Liver (tissue), 9 donors: ENCODE data around the gene GNAT2. TPM values are rescaled to one million over a fixed set of nuclear protein-coding genes. Genes with fewer than 3 reads are reported as not detected.

Experiments used
- DNase-seq: peaks from one replicate; pipeline ENCODE4 v3.0.0-alpha.2; 2017; ENCODE audit warnings: low spot score
- H3K27ac ChIP-seq, 2 donors: one replicate each; pipeline ENCODE4 v1.7.0; 2013; ENCODE audit warnings: inconsistent platforms in 2 of 2, low read length in 2 of 2, control low read depth in 1 of 2, low read depth in 1 of 2, mild to moderate bottlenecking in 1 of 2
- H3K27me3 ChIP-seq, 4 donors: one replicate each; pipeline versions ENCODE4 v1.6.1 to v1.7.0; 2013; ENCODE audit warnings: low read length in 3 of 4, inconsistent platforms in 1 of 4, mild to moderate bottlenecking in 1 of 4, moderate library complexity in 1 of 4; ENCODE audit not compliant: control insufficient read depth in 4 of 4, insufficient read depth in 4 of 4
- H3K36me3 ChIP-seq, 4 donors: one replicate each; pipeline versions ENCODE4 v1.6.1 to v1.7.0; 2013; ENCODE audit warnings: low read length in 3 of 4, mild to moderate bottlenecking in 3 of 4, low read depth in 1 of 4, moderate library complexity in 1 of 4; ENCODE audit not compliant: control insufficient read depth in 4 of 4, insufficient read depth in 3 of 4
- H3K4me1 ChIP-seq, 4 donors: one replicate each; pipeline versions ENCODE4 v1.6.1 to v1.7.0; 2013; ENCODE audit warnings: low read length in 3 of 4, mild to moderate bottlenecking in 3 of 4, moderate library complexity in 1 of 4; ENCODE audit not compliant: control insufficient read depth in 4 of 4, insufficient read depth in 4 of 4
- H3K4me3 ChIP-seq, 3 donors: one replicate each; pipeline versions ENCODE4 v1.6.1 to v1.7.0; 2013; ENCODE audit warnings: low read length in 3 of 3, control low read depth in 1 of 3, low read depth in 1 of 3, mild to moderate bottlenecking in 1 of 3
- H3K9ac ChIP-seq, 2 donors: one replicate each; pipeline ENCODE4 v1.7.0; 2013; ENCODE audit warnings: low read length in 2 of 2, mild to moderate bottlenecking in 2 of 2, moderate library complexity in 2 of 2, control low read depth in 1 of 2, low read depth in 1 of 2
- H3K9me3 ChIP-seq, 4 donors: one replicate each; pipeline versions ENCODE4 v1.6.1 to v1.7.0; 2013; ENCODE audit warnings: low read length in 3 of 4; ENCODE audit not compliant: control insufficient read depth in 4 of 4
- EGR1 ChIP-seq, 2 donors: IDR thresholded peaks; 2 replicates each; pipeline ENCODE4 v1.6.1; 2016 to 2018; ENCODE audit warnings: antibody characterized with exemption in 2 of 2, low read depth in 2 of 2
- FOXA1 ChIP-seq: IDR thresholded peaks from 2 replicates; pipeline ENCODE4 v1.6.1; 2016; ENCODE audit warnings: antibody characterized with exemption
- FOXA2 ChIP-seq: IDR thresholded peaks from 2 replicates; pipeline ENCODE4 v1.6.1; 2016; ENCODE audit warnings: antibody characterized with exemption
- GABPA ChIP-seq, 2 donors: IDR thresholded peaks in 1 of 2; conservative IDR thresholded peaks in 1 of 2; 2 replicates each; pipeline ENCODE4 v1.6.1; 2016; ENCODE audit warnings: antibody characterized with exemption in 2 of 2, mild to moderate bottlenecking in 1 of 2, moderate library complexity in 1 of 2
- HNF4A ChIP-seq, 2 donors: conservative IDR thresholded peaks; 2 replicates each; pipeline ENCODE4 v1.6.1; 2016; ENCODE audit warnings: antibody characterized with exemption in 2 of 2, mild to moderate bottlenecking in 2 of 2
- HNF4G ChIP-seq: IDR thresholded peaks from 2 replicates; pipeline ENCODE4 v1.6.1; 2016; ENCODE audit warnings: antibody characterized with exemption
- JUND ChIP-seq, 2 donors: IDR thresholded peaks; 2 replicates each; pipeline ENCODE4 v1.6.1; 2016; ENCODE audit warnings: antibody characterized with exemption in 2 of 2
- NR2F2 ChIP-seq: IDR thresholded peaks from 2 replicates; pipeline ENCODE4 v1.6.1; 2016; ENCODE audit warnings: antibody characterized with exemption
- RAD21 ChIP-seq, 2 donors: IDR thresholded peaks; 2 replicates each; pipeline ENCODE4 v1.6.1; 2016; ENCODE audit warnings: antibody characterized with exemption in 2 of 2, mild to moderate bottlenecking in 2 of 2
- RXRA ChIP-seq, 2 donors: IDR thresholded peaks; 2 replicates each; pipeline ENCODE4 v1.6.1; 2017 to 2018; ENCODE audit warnings: antibody characterized with exemption in 2 of 2, mild to moderate bottlenecking in 1 of 2
- SP1 ChIP-seq: IDR thresholded peaks from 2 replicates; pipeline ENCODE4 v1.6.1; 2018; ENCODE audit warnings: antibody characterized with exemption, mild to moderate bottlenecking
- TAF1 ChIP-seq: conservative IDR thresholded peaks from 2 replicates; pipeline ENCODE4 v1.6.1; 2016; ENCODE audit warnings: antibody characterized with exemption, mild to moderate bottlenecking
- YY1 ChIP-seq: IDR thresholded peaks from 2 replicates; pipeline ENCODE4 v1.6.1; 2016; ENCODE audit warnings: antibody characterized with exemption, mild to moderate bottlenecking
- WGBS: extraction: QIAGEN DNeasy Blood & Tissue Kit; methylation state at CpG from one replicate; pipeline ENCODE4 v1.1.7; 2013; 5-methylcytosine and 5-hydroxymethylcytosine counted together
- polyA plus RNA-seq, 2 donors: library from polyadenylated mRNA; stranded (reverse) in 1 of 2; unstranded in 1 of 2; fragments of 200-250 nt in 1 of 2; fragments of >200 nt in 1 of 2; fragmentation: Nextera tagmentation in 1 of 2; extraction: Ambion mirVana in 1 of 2; gene quantifications; one replicate each; pipeline versions ENCODE4 v1.2.1 to v1.2.3, GENCODE V29; 2013 to 2015
- total RNA-seq, 2 donors: library from RNA; depleted of rRNA; stranded (reverse); fragments of >200 nt; gene quantifications; one replicate each; pipeline ENCODE4 v1.2.3, GENCODE V29; 2014
- TF ChIP-seq, protein P1 (sequence below): IDR thresholded peaks from 2 replicates; pipeline ENCODE4 v1.6.1; 2016; ENCODE audit warnings: antibody characterized with exemption
- TF ChIP-seq, protein P2 (sequence below): IDR thresholded peaks from 2 replicates; pipeline ENCODE4 v1.6.1; 2016; ENCODE audit warnings: antibody characterized with exemption, mild to moderate bottlenecking
- TF ChIP-seq, protein P3 (sequence below): IDR thresholded peaks from 2 replicates; pipeline ENCODE4 v1.6.1; 2016; ENCODE audit warnings: antibody characterized with exemption
- TF ChIP-seq, protein P4 (sequence below): fragments of 150-350 bp; IDR thresholded peaks from 2 replicates; pipeline ENCODE4 v1.5.1; 2017; ENCODE audit warnings: improper control_type of control experiment, low read depth, low read length; ENCODE audit not compliant: missing input control
- TF ChIP-seq, protein P5 (sequence below): IDR thresholded peaks from 2 replicates; pipeline ENCODE4 v1.6.1; 2016; ENCODE audit warnings: antibody characterized with exemption
- donor health status: healthy.
- donor health status: healthy.
- donor health status: healthy.
- donor health status: healthy.
- donor health status: healthy.

GNAT2 gene
- total and polyA plus RNA-seq, 4 donors: 0.09 to 0.17 (median 0.17) TPM; not detected in 1

DNA sequence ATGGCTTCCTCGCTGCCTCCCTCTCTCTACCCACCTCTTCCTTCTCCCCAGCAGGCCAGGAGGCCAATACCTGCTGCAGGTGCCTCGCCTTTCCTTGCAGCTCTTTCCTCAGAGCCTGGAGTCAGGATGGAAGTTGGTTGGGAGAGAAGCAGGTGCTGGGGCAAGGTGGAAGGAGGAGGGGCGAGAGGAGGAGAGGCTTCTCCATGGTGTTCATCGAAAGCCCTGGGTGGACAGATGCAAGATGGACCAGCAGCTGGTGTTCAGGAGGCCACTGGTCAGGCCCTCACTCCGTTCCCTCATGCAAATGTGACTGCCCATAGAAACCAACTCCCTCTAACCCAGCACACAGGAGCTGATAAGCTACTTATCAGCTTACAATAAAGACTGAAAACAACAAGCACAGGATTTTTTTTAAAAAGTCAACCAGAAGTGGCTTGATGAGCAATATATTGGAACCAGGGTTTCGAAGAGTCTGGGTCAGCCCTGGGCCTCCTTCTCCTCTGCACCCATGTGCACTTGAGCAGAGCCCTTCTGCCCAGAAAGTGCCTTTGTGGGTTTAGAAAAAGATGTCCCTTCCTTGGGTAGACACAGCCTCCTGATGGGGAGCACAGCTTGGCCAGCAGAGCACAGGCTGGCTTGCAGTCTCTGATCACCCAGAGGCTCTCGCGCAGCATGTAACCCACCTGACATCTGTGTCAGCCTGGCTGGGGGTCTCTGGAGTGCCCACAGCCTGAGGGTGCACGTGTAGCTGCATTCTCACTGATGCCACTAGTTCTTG is 19.8 kb upstream of the GNAT2 start:
- no peak for DNase-seq
- TF ChIP-seq, protein P1, sequence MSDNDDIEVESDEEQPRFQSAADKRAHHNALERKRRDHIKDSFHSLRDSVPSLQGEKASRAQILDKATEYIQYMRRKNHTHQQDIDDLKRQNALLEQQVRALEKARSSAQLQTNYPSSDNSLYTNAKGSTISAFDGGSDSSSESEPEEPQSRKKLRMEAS: no peak
- TF ChIP-seq HNF4A (conservative IDR thresholded peaks at IDR 0.05): no peak
- no peak for TF ChIP-seq JUND (IDR thresholded peaks at IDR 0.05)
- no peak for TF ChIP-seq FOXA2
- TF ChIP-seq NR2F2: no peak
- no peak for TF ChIP-seq TAF1
- WGBS: 88% methylated on average over 9 of the region's 9 CpGs
- H3K9me3 ChIP-seq: no peaks in the 10 kb centered on the region
- no peak overlapping the region for H3K27ac ChIP-seq
- no peaks in the 10 kb centered on the region for H3K27me3 ChIP-seq
- H3K4me3 ChIP-seq: no peak overlapping the region
- H3K9ac ChIP-seq: no peak overlapping the region
- H3K36me3 ChIP-seq: no peaks in the 10 kb centered on the region
- H3K4me1 ChIP-seq: peaks cover 5 to 9% (median 6%) of the 10 kb centered on the region in 4 donors

DNA sequence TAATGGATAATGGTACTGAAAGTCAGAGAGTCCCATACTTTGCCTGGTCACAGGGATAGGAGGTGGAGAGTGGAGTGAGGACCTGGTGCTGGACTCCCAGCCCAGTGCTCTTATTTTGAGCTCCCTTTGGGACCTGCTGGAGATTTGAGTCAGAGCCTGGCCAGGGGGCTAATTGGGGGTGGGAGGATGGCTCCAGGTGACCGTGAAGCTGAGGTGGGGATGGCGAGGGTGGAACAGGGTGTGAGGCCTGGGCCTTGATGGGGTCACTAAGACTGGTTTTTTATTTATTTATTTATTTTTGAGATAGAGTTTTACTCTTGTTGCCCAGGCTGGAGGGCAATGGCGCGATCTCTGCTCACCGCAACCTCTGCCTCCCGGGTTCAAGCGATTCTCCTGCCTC is 18.0 kb upstream of the GNAT2 start:
- Histone ChIP-seq H3K9ac (no peak overlapping the region), H3K27ac (no peak overlapping the region), H3K27me3 (no peaks in the 10 kb centered on the region), H3K4me1 (peaks cover 0 to 9% (median 4%) of the 10 kb centered on the region in 4 donors), H3K36me3 (no peaks in the 10 kb centered on the region), H3K4me3 (no peak overlapping the region), H3K9me3 (no peaks in the 10 kb centered on the region)
- 96% methylated on average over 7 of the region's 7 CpGs for WGBS
- TF ChIP-seq SP1 (no peak), JUND (IDR thresholded peaks at IDR 0.05) (no peak), TAF1 (no peak), GABPA (IDR thresholded peaks at IDR 0.05 in 1 of 2, conservative IDR thresholded peaks at IDR 0.05 in 1 of 2) (no peak), YY1 (no peak), EGR1 (IDR thresholded peaks at IDR 0.05; ENCODE audit: low read depth in 2 of 2) (no peak), FOXA2 (no peak), RXRA (IDR thresholded peaks at IDR 0.05) (no peak), FOXA1 (no peak), NR2F2 (no peak), RAD21 (IDR thresholded peaks at IDR 0.05) (no peak), HNF4G (no peak), HNF4A (conservative IDR thresholded peaks at IDR 0.05) (no peak)
- TF ChIP-seq, protein P1: no peak
- TF ChIP-seq, protein P2, sequence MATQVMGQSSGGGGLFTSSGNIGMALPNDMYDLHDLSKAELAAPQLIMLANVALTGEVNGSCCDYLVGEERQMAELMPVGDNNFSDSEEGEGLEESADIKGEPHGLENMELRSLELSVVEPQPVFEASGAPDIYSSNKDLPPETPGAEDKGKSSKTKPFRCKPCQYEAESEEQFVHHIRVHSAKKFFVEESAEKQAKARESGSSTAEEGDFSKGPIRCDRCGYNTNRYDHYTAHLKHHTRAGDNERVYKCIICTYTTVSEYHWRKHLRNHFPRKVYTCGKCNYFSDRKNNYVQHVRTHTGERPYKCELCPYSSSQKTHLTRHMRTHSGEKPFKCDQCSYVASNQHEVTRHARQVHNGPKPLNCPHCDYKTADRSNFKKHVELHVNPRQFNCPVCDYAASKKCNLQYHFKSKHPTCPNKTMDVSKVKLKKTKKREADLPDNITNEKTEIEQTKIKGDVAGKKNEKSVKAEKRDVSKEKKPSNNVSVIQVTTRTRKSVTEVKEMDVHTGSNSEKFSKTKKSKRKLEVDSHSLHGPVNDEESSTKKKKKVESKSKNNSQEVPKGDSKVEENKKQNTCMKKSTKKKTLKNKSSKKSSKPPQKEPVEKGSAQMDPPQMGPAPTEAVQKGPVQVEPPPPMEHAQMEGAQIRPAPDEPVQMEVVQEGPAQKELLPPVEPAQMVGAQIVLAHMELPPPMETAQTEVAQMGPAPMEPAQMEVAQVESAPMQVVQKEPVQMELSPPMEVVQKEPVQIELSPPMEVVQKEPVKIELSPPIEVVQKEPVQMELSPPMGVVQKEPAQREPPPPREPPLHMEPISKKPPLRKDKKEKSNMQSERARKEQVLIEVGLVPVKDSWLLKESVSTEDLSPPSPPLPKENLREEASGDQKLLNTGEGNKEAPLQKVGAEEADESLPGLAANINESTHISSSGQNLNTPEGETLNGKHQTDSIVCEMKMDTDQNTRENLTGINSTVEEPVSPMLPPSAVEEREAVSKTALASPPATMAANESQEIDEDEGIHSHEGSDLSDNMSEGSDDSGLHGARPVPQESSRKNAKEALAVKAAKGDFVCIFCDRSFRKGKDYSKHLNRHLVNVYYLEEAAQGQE: no peak
- TF ChIP-seq, protein P3, sequence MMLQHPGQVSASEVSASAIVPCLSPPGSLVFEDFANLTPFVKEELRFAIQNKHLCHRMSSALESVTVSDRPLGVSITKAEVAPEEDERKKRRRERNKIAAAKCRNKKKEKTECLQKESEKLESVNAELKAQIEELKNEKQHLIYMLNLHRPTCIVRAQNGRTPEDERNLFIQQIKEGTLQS: no peak
- TF ChIP-seq, protein P4, sequence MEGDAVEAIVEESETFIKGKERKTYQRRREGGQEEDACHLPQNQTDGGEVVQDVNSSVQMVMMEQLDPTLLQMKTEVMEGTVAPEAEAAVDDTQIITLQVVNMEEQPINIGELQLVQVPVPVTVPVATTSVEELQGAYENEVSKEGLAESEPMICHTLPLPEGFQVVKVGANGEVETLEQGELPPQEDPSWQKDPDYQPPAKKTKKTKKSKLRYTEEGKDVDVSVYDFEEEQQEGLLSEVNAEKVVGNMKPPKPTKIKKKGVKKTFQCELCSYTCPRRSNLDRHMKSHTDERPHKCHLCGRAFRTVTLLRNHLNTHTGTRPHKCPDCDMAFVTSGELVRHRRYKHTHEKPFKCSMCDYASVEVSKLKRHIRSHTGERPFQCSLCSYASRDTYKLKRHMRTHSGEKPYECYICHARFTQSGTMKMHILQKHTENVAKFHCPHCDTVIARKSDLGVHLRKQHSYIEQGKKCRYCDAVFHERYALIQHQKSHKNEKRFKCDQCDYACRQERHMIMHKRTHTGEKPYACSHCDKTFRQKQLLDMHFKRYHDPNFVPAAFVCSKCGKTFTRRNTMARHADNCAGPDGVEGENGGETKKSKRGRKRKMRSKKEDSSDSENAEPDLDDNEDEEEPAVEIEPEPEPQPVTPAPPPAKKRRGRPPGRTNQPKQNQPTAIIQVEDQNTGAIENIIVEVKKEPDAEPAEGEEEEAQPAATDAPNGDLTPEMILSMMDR: no peak
- TF ChIP-seq, protein P5, sequence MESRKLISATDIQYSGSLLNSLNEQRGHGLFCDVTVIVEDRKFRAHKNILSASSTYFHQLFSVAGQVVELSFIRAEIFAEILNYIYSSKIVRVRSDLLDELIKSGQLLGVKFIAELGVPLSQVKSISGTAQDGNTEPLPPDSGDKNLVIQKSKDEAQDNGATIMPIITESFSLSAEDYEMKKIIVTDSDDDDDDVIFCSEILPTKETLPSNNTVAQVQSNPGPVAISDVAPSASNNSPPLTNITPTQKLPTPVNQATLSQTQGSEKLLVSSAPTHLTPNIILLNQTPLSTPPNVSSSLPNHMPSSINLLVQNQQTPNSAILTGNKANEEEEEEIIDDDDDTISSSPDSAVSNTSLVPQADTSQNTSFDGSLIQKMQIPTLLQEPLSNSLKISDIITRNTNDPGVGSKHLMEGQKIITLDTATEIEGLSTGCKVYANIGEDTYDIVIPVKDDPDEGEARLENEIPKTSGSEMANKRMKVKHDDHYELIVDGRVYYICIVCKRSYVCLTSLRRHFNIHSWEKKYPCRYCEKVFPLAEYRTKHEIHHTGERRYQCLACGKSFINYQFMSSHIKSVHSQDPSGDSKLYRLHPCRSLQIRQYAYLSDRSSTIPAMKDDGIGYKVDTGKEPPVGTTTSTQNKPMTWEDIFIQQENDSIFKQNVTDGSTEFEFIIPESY: no peak
- DNase-seq: no peak
